GM12875 (cell line): ENCODE data around the gene PRDM13.
"Not testable (repeated sequence)": the region's sequence is repeated elsewhere in the genome, so short reads cannot be mapped to it uniquely, and the experiment has no call there.

Experiments
- H3K4me3 ChIP-seq: one replicate; pipeline ENCODE4 v1.5.1; 2011; ENCODE audit warnings: low read depth, low read length, control low read depth
- CTCF ChIP-seq: IDR thresholded peaks from 2 replicates; pipeline ENCODE4 v1.5.1; 2011; ENCODE audit warnings: low read depth, mild to moderate bottlenecking, control low read depth, inconsistent platforms, low read length, moderate library complexity, borderline replicate concordance; ENCODE audit not compliant: insufficient read depth

PRDM13 gene

GRCh38 chr6:99590728-99591672 lies 15.6 kb upstream of the PRDM13 start:
- no peak overlapping the region for H3K4me3 ChIP-seq
- TF ChIP-seq CTCF, result no peak

- TF ChIP-seq CTCF, result no peak
- no peak overlapping the region for H3K4me3 ChIP-seq
Measured at GRCh38 chr6:99591673-99592364, 14.8 kb upstream of the PRDM13 start.

- no peak for TF ChIP-seq CTCF
- no peak overlapping the region for H3K4me3 ChIP-seq
Measured at GRCh38 chr6:99592900-99593299, 13.7 kb upstream of the PRDM13 start.

- H3K4me3 ChIP-seq, result not testable (repeated sequence)
Measured at GRCh38 chr6:99594696-99595095, 11.9 kb upstream of the PRDM13 start.

GRCh38 chr6:99602520-99603420 lies 3.9 kb upstream of the PRDM13 start:
- peak overlapping the region; percentile 42 for H3K4me3 ChIP-seq
- no peak for TF ChIP-seq CTCF

GRCh38 chr6:99603421-99604165 lies 3.0 kb upstream of the PRDM13 start:
- H3K4me3 ChIP-seq, result peak overlapping the region; percentile 42
- TF ChIP-seq CTCF, result no peak
